ENCODE data around the gene SZT2.
"Not testable (repeated sequence)": the region's sequence is repeated elsewhere in the genome, so short reads cannot be mapped to it uniquely, and the experiment has no call there.

SZT2 gene

DNA sequence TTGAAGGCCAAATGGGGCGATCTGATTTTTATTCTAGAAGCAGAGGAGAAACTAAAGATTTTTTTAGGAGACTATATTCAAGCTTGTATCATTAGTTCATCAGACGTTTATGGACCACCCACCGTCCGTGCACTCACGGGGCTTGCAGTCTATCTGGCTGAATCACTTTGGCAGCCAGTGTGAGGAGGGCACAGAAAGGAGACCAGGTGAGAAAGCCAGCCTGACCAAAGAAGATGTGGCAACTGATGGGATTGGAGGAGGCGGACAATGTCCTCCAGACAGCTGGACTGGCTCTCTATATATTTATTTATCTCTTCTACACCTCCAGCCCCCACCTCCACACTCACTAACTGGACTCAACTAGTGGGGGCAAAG lies 21.1 kb upstream of the SZT2 start:
- peak overlapping the region; percentile 81 to 98 (median 87) for H3K27ac Mint-ChIP-seq
- no peaks in the 10 kb centered on the region for H3K27me3 Mint-ChIP-seq (ENCODE audit: low read depth)

DNA sequence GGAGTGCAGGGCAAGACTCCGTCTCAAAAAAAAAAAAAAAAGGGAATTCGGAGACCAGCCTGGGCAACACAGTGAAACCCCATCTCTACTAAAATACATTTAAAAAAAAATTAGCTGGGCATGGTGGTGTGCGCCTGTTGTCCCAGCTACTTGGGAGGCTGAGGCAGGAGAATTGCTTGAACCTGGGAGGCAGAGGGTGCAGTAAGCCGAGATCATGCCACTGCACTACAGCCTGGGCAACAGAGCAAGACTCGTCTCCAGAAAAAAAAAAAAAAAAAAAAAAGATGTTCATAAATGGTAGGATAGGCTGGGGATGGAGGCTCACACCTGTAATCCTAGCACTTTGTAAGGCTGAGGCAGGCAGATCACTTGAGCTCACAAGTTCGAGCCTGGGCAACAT lies 19.9 kb upstream of the SZT2 start:
- H3K27me3 Mint-ChIP-seq (ENCODE audit: low read depth); H3K4me3 Mint-ChIP-seq; H3K27ac Mint-ChIP-seq; H3K9me3 Mint-ChIP-seq: not testable (repeated sequence)
- Mint-ChIP-seq H3K4me1 (peaks cover 25% of the 10 kb centered on the region), H3K36me3 (ENCODE audit: low read depth) (peaks cover 11% of the 10 kb centered on the region)

More for the DNA sequence above, 21.1 kb upstream of the SZT2 start:
- Mint-ChIP-seq H3K4me3 (peak overlapping the region; percentile 84 to 90 (median 90)), H3K36me3 (ENCODE audit: low read depth) (peaks cover 22% of the 10 kb centered on the region), H3K9me3 (no peaks in the 10 kb centered on the region), H3K4me1 (peaks cover 25% of the 10 kb centered on the region)
- TF ChIP-seq, protein P1, sequence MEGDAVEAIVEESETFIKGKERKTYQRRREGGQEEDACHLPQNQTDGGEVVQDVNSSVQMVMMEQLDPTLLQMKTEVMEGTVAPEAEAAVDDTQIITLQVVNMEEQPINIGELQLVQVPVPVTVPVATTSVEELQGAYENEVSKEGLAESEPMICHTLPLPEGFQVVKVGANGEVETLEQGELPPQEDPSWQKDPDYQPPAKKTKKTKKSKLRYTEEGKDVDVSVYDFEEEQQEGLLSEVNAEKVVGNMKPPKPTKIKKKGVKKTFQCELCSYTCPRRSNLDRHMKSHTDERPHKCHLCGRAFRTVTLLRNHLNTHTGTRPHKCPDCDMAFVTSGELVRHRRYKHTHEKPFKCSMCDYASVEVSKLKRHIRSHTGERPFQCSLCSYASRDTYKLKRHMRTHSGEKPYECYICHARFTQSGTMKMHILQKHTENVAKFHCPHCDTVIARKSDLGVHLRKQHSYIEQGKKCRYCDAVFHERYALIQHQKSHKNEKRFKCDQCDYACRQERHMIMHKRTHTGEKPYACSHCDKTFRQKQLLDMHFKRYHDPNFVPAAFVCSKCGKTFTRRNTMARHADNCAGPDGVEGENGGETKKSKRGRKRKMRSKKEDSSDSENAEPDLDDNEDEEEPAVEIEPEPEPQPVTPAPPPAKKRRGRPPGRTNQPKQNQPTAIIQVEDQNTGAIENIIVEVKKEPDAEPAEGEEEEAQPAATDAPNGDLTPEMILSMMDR (IDR thresholded peaks at IDR 0.05; ENCODE audit: unreplicated experiment in 3 of 3), result no peak

DNA sequence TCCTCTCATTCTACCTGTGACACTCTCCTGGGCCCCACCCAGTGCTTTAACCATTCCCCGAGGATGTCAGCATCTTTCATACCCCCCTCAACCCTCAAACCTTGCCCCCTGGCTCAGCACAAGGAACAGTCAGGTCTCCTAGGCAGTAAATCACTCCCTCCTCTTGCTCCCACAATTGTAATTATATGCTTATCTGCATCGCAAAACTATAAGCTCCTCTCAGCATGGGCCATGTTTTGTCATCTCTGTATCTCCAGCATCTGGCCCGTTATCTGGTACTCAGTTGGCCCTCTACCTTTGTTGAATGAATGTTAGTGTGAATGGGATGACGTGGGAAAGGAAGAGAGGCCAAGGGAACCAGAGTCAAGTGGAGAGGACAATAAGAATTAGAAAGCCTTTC lies 19.1 kb upstream of the SZT2 start:
- H3K9me3 Mint-ChIP-seq, result no peaks in the 10 kb centered on the region
- H3K4me1 Mint-ChIP-seq, result peaks cover 19% of the 10 kb centered on the region
- TF ChIP-seq, protein P1 (IDR thresholded peaks at IDR 0.05; ENCODE audit: unreplicated experiment in 3 of 3), result no peak
- peak overlapping the region in 1 of 3 experiments; percentile 19 for H3K27ac Mint-ChIP-seq
- H3K4me3 Mint-ChIP-seq, result peak overlapping the region; percentile 12 to 76 (median 28)
- no peaks in the 10 kb centered on the region for H3K27me3 Mint-ChIP-seq (ENCODE audit: low read depth)
- peaks cover 6% of the 10 kb centered on the region for H3K36me3 Mint-ChIP-seq (ENCODE audit: low read depth)

DNA sequence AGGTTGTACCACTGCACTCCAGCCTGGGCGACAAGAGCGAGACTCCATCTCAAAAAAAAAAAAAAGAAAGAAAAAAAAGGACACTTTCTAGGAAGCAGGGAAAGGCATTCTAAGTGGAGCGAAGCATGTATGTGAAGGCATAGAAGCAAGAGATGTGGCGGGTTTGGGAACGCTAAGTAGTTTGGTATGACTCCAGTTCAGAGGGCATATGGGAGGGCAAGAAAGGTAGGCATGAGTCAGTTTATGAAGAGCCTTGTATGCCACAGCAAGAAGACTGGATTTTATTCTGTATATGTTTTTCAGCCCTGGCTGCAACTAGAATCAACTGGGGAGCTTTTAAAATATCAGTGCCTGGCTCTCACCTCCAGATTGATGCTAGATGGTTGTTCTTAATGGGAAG lies 17.5 kb upstream of the SZT2 start:
- Mint-ChIP-seq H3K4me3 (no peak overlapping the region), H3K27ac (no peak overlapping the region), H3K4me1 (peaks cover 13% of the 10 kb centered on the region), H3K27me3 (ENCODE audit: low read depth) (no peaks in the 10 kb centered on the region), H3K9me3 (no peaks in the 10 kb centered on the region), H3K36me3 (ENCODE audit: low read depth) (no peaks in the 10 kb centered on the region)
- TF ChIP-seq, protein P1 (IDR thresholded peaks at IDR 0.05; ENCODE audit: unreplicated experiment in 3 of 3), result no peak

DNA sequence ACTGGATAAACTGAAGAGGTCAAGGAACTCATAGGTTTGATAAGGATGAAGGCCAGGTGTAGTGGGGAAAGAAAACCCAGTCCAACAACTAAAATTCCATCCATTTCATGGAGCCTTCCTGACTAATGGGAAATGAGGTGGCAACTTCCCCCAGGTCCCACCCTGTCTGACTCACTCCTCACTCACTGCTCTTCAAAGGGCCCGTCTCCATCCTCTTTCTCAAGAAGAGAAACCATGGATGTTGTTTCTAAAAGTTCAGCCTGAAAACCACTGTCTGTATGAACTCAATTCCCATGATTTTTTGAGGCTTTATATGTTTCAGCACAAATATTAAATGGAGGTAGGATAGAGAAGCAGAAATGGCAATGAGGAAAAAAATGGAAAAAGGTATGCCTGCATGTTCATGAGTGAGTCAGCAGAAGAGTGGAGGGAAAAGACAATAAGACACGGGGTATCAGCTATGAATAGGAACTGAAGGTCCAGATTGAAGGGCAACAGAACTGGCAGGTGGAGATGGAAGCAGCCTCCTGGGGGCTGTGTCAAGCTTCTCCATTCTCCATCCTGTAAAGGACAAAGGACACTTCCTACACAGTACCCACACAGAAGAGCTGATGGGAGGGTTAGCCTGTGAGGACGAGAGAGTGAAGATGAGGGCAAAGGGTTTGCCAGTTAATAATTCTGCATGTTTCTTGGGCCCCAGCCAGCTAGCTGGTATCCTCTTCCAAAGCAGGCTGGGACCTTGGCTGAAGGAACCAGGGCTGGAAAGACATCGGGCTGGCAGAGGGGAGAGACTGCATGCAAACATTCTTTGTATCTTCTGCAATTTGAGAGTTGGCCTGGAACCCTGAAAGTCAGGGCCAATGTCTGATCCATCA lies 16.4 kb upstream of the SZT2 start:
- no peak overlapping the region for H3K27ac Mint-ChIP-seq
- no peaks in the 10 kb centered on the region for H3K36me3 Mint-ChIP-seq (ENCODE audit: low read depth)
- TF ChIP-seq, protein P1 (IDR thresholded peaks at IDR 0.05; ENCODE audit: unreplicated experiment in 3 of 3), result no peak
- peaks cover 10% of the 10 kb centered on the region for H3K4me1 Mint-ChIP-seq
- H3K27me3 Mint-ChIP-seq (ENCODE audit: low read depth), result no peaks in the 10 kb centered on the region
- no peaks in the 10 kb centered on the region for H3K9me3 Mint-ChIP-seq
- H3K4me3 Mint-ChIP-seq, result no peak overlapping the region

DNA sequence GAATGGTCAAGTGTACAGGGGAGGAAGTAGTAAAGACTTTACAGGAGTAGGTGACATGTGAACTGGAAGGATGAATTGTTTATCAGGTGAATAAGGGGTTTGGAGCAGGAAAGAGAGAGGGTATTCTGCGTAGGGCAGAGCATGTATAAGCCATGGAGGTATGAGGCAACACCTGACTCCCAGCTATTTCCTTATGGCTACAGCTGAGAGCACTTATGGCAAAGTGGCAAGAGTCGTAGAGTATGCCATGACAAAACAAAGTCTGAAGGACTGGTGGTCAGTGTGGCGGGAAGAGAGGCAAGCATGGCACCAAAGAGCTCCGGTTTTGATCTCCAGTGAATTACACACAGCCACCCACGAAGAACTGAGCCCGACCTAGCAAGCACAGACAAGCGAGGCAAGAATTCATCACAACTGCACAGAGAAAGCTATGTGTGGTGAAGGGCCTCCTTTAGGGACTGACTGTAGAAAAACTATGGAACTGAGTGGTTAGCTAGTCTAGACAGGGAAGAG lies 12.9 kb upstream of the SZT2 start:
- H3K4me3 Mint-ChIP-seq, result no peak overlapping the region
- no peaks in the 10 kb centered on the region for H3K27me3 Mint-ChIP-seq (ENCODE audit: low read depth)
- TF ChIP-seq, protein P1 (IDR thresholded peaks at IDR 0.05; ENCODE audit: unreplicated experiment in 3 of 3), result no peak
- no peak overlapping the region for H3K27ac Mint-ChIP-seq
- H3K36me3 Mint-ChIP-seq (ENCODE audit: low read depth), result peaks cover 16% of the 10 kb centered on the region
- H3K4me1 Mint-ChIP-seq, result peaks cover 12% of the 10 kb centered on the region
- no peaks in the 10 kb centered on the region for H3K9me3 Mint-ChIP-seq

Data from nephron (organoid).